H1 (cell line): ENCODE measurements around the gene WDR6. TPM values are rescaled to one million over a fixed set of nuclear protein-coding genes. Genes with fewer than 3 reads are reported as not detected.

Experiments used
- CTCF ChIA-PET: fragments of 300-600 bp; sonication (Branson Sonifier 250); formaldehyde crosslinking; loops from one replicate; lab custom pipeline; 2021; ENCODE audit not compliant: partially characterized antibody; lab: Charles Lee
- POLR2A ChIA-PET: fragments of 300-600 bp; sonication (Branson Sonifier 250); formaldehyde crosslinking; loops from one replicate; lab custom pipeline; 2021; ENCODE audit warnings: inconsistent platforms; ENCODE audit not compliant: partially characterized antibody; lab: Charles Lee
- DNase-seq, 2 experiments: peaks; one replicate each; pipeline versions ENCODE4 v3.0.0 to v3.0.0-alpha.2; 2010 to 2022; ENCODE audit warnings: low spot score in 2 of 2, low read depth in 1 of 2, mixed read lengths in 1 of 2
- FAIRE-seq: peaks from 2 replicates; lab custom pipeline; 2011; peaks lifted over from hg19 to GRCh38; lab: Jason Lieb, UNC
- H2AFZ ChIP-seq: 2 replicates; pipeline ENCODE4 v1.8.1; 2012; ENCODE audit warnings: low read length, inconsistent platforms
- H2AK5ac ChIP-seq: 2 replicates; pipeline ENCODE4 v1.6.1; 2013; ENCODE audit warnings: low read depth, low read length
- H2BK120ac ChIP-seq: replicated peaks from 2 replicates; pipeline ENCODE3; 2013; ENCODE audit warnings: low read depth, low read length, inconsistent platforms
- H2BK12ac ChIP-seq: 2 replicates; pipeline ENCODE4 v1.6.1; 2013; ENCODE audit warnings: low read depth, low read length
- H2BK15ac ChIP-seq: 2 replicates; pipeline ENCODE4 v1.6.1; 2013; ENCODE audit warnings: low read length
- H2BK20ac ChIP-seq: 2 replicates; pipeline ENCODE4 v1.6.1; 2013; ENCODE audit warnings: low read length
- H2BK5ac ChIP-seq: 2 replicates; pipeline ENCODE4 v1.6.1; 2013; ENCODE audit warnings: low read depth, low read length
- H3K14ac ChIP-seq: 2 replicates; pipeline ENCODE4 v1.6.1; 2013; ENCODE audit warnings: inconsistent platforms; ENCODE audit not compliant: insufficient read length
- H3K18ac ChIP-seq: 2 replicates; pipeline ENCODE4 v1.6.1; 2013; ENCODE audit warnings: low read length; ENCODE audit errors: extremely low read depth
- H3K23ac ChIP-seq: 2 replicates; pipeline ENCODE4 v1.6.1; 2013; ENCODE audit warnings: inconsistent platforms; ENCODE audit not compliant: insufficient read length
- H3K23me2 ChIP-seq: 2 replicates; pipeline ENCODE4 v1.6.1; 2013; ENCODE audit warnings: low read depth, low read length
- H3K27ac ChIP-seq: 2 replicates; pipeline ENCODE4 v1.6.1; 2011; ENCODE audit warnings: low read depth, low read length, inconsistent platforms
- H3K27me3 ChIP-seq, 4 experiments: replicated peaks in 1 of 4; 1 replicate in 1 of 4; 2 replicates in 3 of 4; pipeline versions ENCODE4 v1.6.1 to v1.8.1; 2011 to 2013; ENCODE audit warnings: low read length in 3 of 4, mild to moderate bottlenecking in 3 of 4, inconsistent platforms in 2 of 4, mixed read lengths in 2 of 4, moderate library complexity in 1 of 4; ENCODE audit not compliant: control insufficient read depth in 3 of 4, insufficient read depth in 3 of 4; ENCODE audit errors: extremely low read depth in 1 of 4
- H3K36me3 ChIP-seq, 4 experiments: 2 replicates each; pipeline versions ENCODE4 v1.6.1 to v1.8.1; 2011 to 2013; ENCODE audit warnings: mild to moderate bottlenecking in 4 of 4, low read length in 3 of 4, moderate library complexity in 2 of 4, control low read depth in 1 of 4, inconsistent platforms in 1 of 4; ENCODE audit not compliant: insufficient read depth in 4 of 4, control insufficient read depth in 2 of 4
- H3K4ac ChIP-seq: replicated peaks from 2 replicates; pipeline ENCODE3; 2013; ENCODE audit warnings: low read length, low read depth, mixed read lengths, inconsistent platforms; ENCODE audit not compliant: insufficient read length
- H3K4me1 ChIP-seq, 4 experiments: replicated peaks in 1 of 4; 1 replicate in 1 of 4; 2 replicates in 3 of 4; pipeline versions ENCODE4 v1.6.1 to v1.8.1; 2011 to 2013; ENCODE audit warnings: low read length in 3 of 4, inconsistent platforms in 2 of 4, mixed read lengths in 1 of 4; ENCODE audit not compliant: insufficient read depth in 4 of 4, control insufficient read depth in 3 of 4
- H3K4me2 ChIP-seq, 2 experiments: 2 replicates each; pipeline versions ENCODE4 v1.6.1 to v1.8.1; 2011 to 2013; ENCODE audit warnings: low read depth in 2 of 2, low read length in 2 of 2, control low read depth in 1 of 2, inconsistent platforms in 1 of 2, mild to moderate bottlenecking in 1 of 2; ENCODE audit not compliant: insufficient read depth in 1 of 2
- H3K4me3 ChIP-seq, 4 experiments: fragments of 200-600, 300-600 bp in 1 of 4; sonication (generic), shearing (Covaris generic), sonication (Bioruptor Twin) in 1 of 4; 2 replicates each; pipeline versions ENCODE4 v1.5.1 to v1.8.1; 2011 to 2016; ENCODE audit warnings: low read length in 4 of 4, low read depth in 3 of 4, control low read depth in 2 of 4, inconsistent platforms in 2 of 4, mild to moderate bottlenecking in 2 of 4, mixed read lengths in 1 of 4, moderate library complexity in 1 of 4; ENCODE audit not compliant: insufficient read depth in 2 of 4; ENCODE audit errors: extremely low read depth in 1 of 4
- H3K56ac ChIP-seq: replicated peaks from 2 replicates; pipeline ENCODE3; 2013; ENCODE audit warnings: low read depth, mild to moderate bottlenecking, mixed read lengths, low read length, inconsistent platforms; ENCODE audit not compliant: insufficient read length
- H3K79me1 ChIP-seq: 2 replicates; pipeline ENCODE4 v1.6.1; 2013; ENCODE audit warnings: low read depth, low read length, control low read depth
- H3K79me2 ChIP-seq, 2 experiments: 2 replicates each; pipeline versions ENCODE4 v1.6.1 to v1.8.1; 2012 to 2013; ENCODE audit warnings: low read length in 2 of 2, mild to moderate bottlenecking in 2 of 2, inconsistent platforms in 1 of 2; ENCODE audit not compliant: insufficient read depth in 2 of 2, control insufficient read depth in 1 of 2
- H3K9ac ChIP-seq, 4 experiments: replicated peaks in 1 of 4; 1 replicate in 1 of 4; 2 replicates in 3 of 4; pipeline versions ENCODE4 v1.6.1 to v1.8.1; 2011 to 2013; ENCODE audit warnings: low read depth in 3 of 4, low read length in 3 of 4, control low read depth in 2 of 4, mild to moderate bottlenecking in 2 of 4, moderate library complexity in 2 of 4, inconsistent platforms in 1 of 4; ENCODE audit errors: extremely low read depth in 1 of 4
- H3K9me3 ChIP-seq, 2 experiments: 2 replicates each; pipeline versions ENCODE4 v1.6.1 to v1.8.1; 2012 to 2013; ENCODE audit warnings: mild to moderate bottlenecking in 2 of 2, moderate library complexity in 2 of 2, control low read depth in 1 of 2, inconsistent platforms in 1 of 2, low read depth in 1 of 2, low read length in 1 of 2, mixed read lengths in 1 of 2; ENCODE audit not compliant: insufficient read depth in 2 of 2
- H4K20me1 ChIP-seq, 2 experiments: replicated peaks in 1 of 2; 2 replicates each; pipeline versions ENCODE3 to v1.8.1; 2011 to 2013; ENCODE audit warnings: inconsistent platforms in 2 of 2, low read length in 2 of 2, mild to moderate bottlenecking in 1 of 2; ENCODE audit not compliant: insufficient read depth in 2 of 2, control insufficient read depth in 1 of 2
- H4K5ac ChIP-seq: 2 replicates; pipeline ENCODE4 v1.6.1; 2013; ENCODE audit warnings: low read length, low read depth, mixed read lengths, inconsistent platforms; ENCODE audit not compliant: insufficient read length
- H4K8ac ChIP-seq: 2 replicates; pipeline ENCODE4 v1.8.0; 2013; ENCODE audit warnings: mild to moderate bottlenecking, moderate library complexity, low read length, inconsistent platforms; ENCODE audit not compliant: insufficient read depth; ENCODE audit errors: extremely low read depth
- H4K91ac ChIP-seq: replicated peaks from 2 replicates; pipeline ENCODE3; 2013; ENCODE audit warnings: low read length, mixed read lengths, inconsistent platforms; ENCODE audit not compliant: insufficient read length
- BCL11A ChIP-seq, 2 experiments: IDR thresholded peaks; one replicate each; pipeline ENCODE4 v1.6.1; 2011; ENCODE audit warnings: low read depth in 2 of 2, low read length in 2 of 2, mild to moderate bottlenecking in 2 of 2
- FOSL1 ChIP-seq: IDR thresholded peaks from 2 replicates; pipeline ENCODE4 v1.6.1; 2011; ENCODE audit warnings: mild to moderate bottlenecking, low read depth, low read length, moderate library complexity; ENCODE audit not compliant: insufficient read depth
- HDAC6 ChIP-seq: IDR thresholded peaks from one replicate; pipeline ENCODE4 v1.7.1; 2012; ENCODE audit warnings: low read depth, mild to moderate bottlenecking, inconsistent platforms, low read length, moderate library complexity
- KDM4A ChIP-seq: IDR thresholded peaks from one replicate; pipeline ENCODE4 v1.7.1; 2012; ENCODE audit warnings: low read depth, mild to moderate bottlenecking, moderate library complexity, low read length, inconsistent platforms; ENCODE audit not compliant: severe bottlenecking
- NRF1 ChIP-seq: IDR thresholded peaks from 2 replicates; pipeline ENCODE4 v1.6.1; 2011; ENCODE audit warnings: mild to moderate bottlenecking, low read depth, low read length, improper control_type of control experiment
- POLR2A ChIP-seq, 2 experiments: IDR thresholded peaks; 1 replicate in 1 of 2; 2 replicates in 1 of 2; pipeline ENCODE4 v1.6.1; 2011; ENCODE audit warnings: low read depth in 2 of 2, low read length in 2 of 2, mild to moderate bottlenecking in 2 of 2; ENCODE audit errors: control extremely low read depth in 1 of 2
- POLR2AphosphoS5 ChIP-seq: IDR thresholded peaks from 2 replicates; pipeline ENCODE4 v1.6.1; 2011; ENCODE audit warnings: low read depth, low read length
- POU5F1 ChIP-seq: IDR thresholded peaks from 2 replicates; pipeline ENCODE4 v1.6.1; 2011; ENCODE audit warnings: low read depth, mild to moderate bottlenecking, low read length, moderate library complexity
- SP1 ChIP-seq: IDR thresholded peaks from 2 replicates; pipeline ENCODE4 v1.6.1; 2011; ENCODE audit warnings: low read depth, low read length
- TAF7 ChIP-seq: optimal IDR thresholded peaks from 2 replicates; pipeline ENCODE3; 2011; ENCODE audit warnings: low read depth, mild to moderate bottlenecking, inconsistent platforms, low read length, moderate library complexity, borderline replicate concordance
- WGBS, 2 experiments: shearing (Covaris generic) in 1 of 2; methylation state at CpG; one replicate each; pipeline versions ENCODE4 v1.1.6 to v1.1.7; 2013 to 2015; ENCODE audit warnings: low lambda C conversion rate in 2 of 2, mixed read lengths in 2 of 2, inconsistent platforms in 1 of 2, low coverage in 1 of 2, missing lambda C conversion rate in 1 of 2; ENCODE audit not compliant: insufficient replicate concordance in 2 of 2, insufficient coverage in 1 of 2, insufficient read length in 1 of 2; ENCODE audit errors: extremely low coverage in 1 of 2, missing lambda C conversion rate in 1 of 2; 5-methylcytosine and 5-hydroxymethylcytosine counted together
- polyA plus RNA-seq, 7 experiments: library from polyadenylated mRNA; depleted of rRNA in 3 of 7; stranded (reverse) in 5 of 7; unstranded in 2 of 7; fragments of >200 nt in 5 of 7; fragments of 200-250 nt in 2 of 7; gene quantifications; 1 replicate in 5 of 7; 2 replicates in 1 of 7; 4 replicates in 1 of 7; pipeline versions ENCODE4 v1.2.1 to v1.2.3, GENCODE V29; 2011 to 2013; ENCODE audit warnings: missing spikeins in 2 of 7, mixed read lengths in 2 of 7
- total RNA-seq: library from RNA; stranded (reverse); fragmentation: NEBNext Ultra II Directional; extraction: Animal tissue kit (Norgen Biotek cat#: 25700); gene quantifications from 2 replicates; pipeline ENCODE4 v1.2.1, GENCODE V29; 2021
- TF ChIP-seq, protein P1 (sequence below): IDR thresholded peaks from 2 replicates; pipeline ENCODE4 v1.6.1; 2012; ENCODE audit warnings: low read length, inconsistent platforms
- TF ChIP-seq, protein P2 (sequence below): IDR thresholded peaks from 2 replicates; pipeline ENCODE4 v1.6.1; 2012; ENCODE audit warnings: inconsistent platforms

Gene WDR6
- total and polyA plus RNA-seq, 2 of the 8 experiments (the other 6 are each of a cell fraction or from before 2014, with no cell fraction given): 180 to 257 TPM

DNA sequence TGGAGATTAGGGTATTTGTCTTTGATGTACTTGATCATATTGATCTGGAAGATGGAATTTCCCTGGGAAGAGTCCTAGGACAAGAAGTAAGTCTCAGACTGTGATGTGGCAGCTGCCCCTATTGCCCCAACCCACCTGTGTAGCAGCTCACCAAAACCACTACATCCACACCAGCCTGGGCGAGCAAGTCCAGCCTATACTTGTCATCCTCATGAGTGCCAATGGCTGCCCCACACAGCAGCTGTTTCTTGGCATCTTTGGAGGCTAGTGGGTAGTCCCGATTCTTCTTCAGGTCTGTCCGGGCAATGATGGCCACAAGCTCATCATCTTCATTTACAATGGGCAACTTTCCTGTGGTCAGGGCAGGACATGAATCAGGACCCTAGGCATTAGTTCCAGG, 19.3 kb downstream of the WDR6 start:
- Histone ChIP-seq H4K8ac (no peak overlapping the region), H3K79me2 (peaks cover 4 to 25% of the 10 kb centered on the region in 2 experiments; a peak in 3 of 4 replicates), H3K4ac (no peak overlapping the region), H3K9me3 (no peaks in the 10 kb centered on the region), H2BK15ac (no peak overlapping the region), H2BK5ac (no peak overlapping the region), H3K4me1 (peaks cover 0 to 18% (median 11%) of the 10 kb centered on the region in 4 experiments; a peak in 6 of 7 replicates), H4K91ac (no peak overlapping the region), H3K79me1 (peaks cover 6% of the 10 kb centered on the region), H3K27ac (no peak overlapping the region), H3K14ac (no peak overlapping the region), H2BK120ac (no peak overlapping the region), H2BK20ac (no peak overlapping the region), H3K23ac (no peak overlapping the region), H4K20me1 (peaks cover 8 to 19% of the 10 kb centered on the region in 2 experiments), H2AK5ac (no peak overlapping the region), H3K56ac (no peak overlapping the region), H4K5ac (no peak overlapping the region), H2BK12ac (no peak overlapping the region), H3K23me2 (peaks cover 14% of the 10 kb centered on the region), H3K36me3 (peaks cover 39 to 58% (median 50%) of the 10 kb centered on the region in 4 experiments), H3K18ac (no peak overlapping the region), H3K4me2 (no peak overlapping the region; a peak in 1 of 4 replicates), H3K9ac (no peak overlapping the region), H3K4me3 (no peak overlapping the region), H2AFZ (no peak overlapping the region), H3K27me3 (no peaks in the 10 kb centered on the region; a peak in 1 of 7 replicates)
- no peak for FAIRE-seq
- POLR2A ChIA-PET: interaction anchor here (0.7 to 33.9 kb wide), 10 partner anchors 14 to 119 kb away, joined by 3 to 1518 read pairs (median 5); partner anchors contain the start of genes DALRD3, P4HTM, QARS1 and QRICH1
- no peak for DNase-seq
- CTCF ChIA-PET: interaction anchor here (0.6 to 24.3 kb wide), 4 partner anchors 14 to 71 kb away, joined by 3 to 467 read pairs (median 27); partner anchors contain the start of gene P4HTM
- WGBS, 2 experiments: 89% methylated on average over 3 of the region's 3 CpGs; no CpG with 5 or more reads in 1 of the 2 experiments
- no peak for TF ChIP-seq POU5F1
- TF ChIP-seq, protein P1, sequence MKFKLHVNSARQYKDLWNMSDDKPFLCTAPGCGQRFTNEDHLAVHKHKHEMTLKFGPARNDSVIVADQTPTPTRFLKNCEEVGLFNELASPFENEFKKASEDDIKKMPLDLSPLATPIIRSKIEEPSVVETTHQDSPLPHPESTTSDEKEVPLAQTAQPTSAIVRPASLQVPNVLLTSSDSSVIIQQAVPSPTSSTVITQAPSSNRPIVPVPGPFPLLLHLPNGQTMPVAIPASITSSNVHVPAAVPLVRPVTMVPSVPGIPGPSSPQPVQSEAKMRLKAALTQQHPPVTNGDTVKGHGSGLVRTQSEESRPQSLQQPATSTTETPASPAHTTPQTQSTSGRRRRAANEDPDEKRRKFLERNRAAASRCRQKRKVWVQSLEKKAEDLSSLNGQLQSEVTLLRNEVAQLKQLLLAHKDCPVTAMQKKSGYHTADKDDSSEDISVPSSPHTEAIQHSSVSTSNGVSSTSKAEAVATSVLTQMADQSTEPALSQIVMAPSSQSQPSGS: no peak
- TF ChIP-seq KDM4A: no peak
- TF ChIP-seq POLR2A (IDR thresholded peaks at IDR 0.05; ENCODE audit: control extremely low read depth in 1 of 2, low read depth in 2 of 2, low read length in 2 of 2): no peak
- TF ChIP-seq, protein P2, sequence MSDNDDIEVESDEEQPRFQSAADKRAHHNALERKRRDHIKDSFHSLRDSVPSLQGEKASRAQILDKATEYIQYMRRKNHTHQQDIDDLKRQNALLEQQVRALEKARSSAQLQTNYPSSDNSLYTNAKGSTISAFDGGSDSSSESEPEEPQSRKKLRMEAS: no peak
- TF ChIP-seq TAF7: no peak
- no peak for TF ChIP-seq FOSL1
- TF ChIP-seq POLR2AphosphoS5: no peak; the same call in 1 of the 2 replicates
- no peak for TF ChIP-seq NRF1
- no peak for TF ChIP-seq BCL11A (IDR thresholded peaks at IDR 0.05; ENCODE audit: low read depth in 2 of 2, low read length in 2 of 2)
- no peak for TF ChIP-seq SP1
- TF ChIP-seq HDAC6: no peak
